HG02885 (cell line): ENCODE results near the gene OPN1SW.

Experiments used
- ATAC-seq: cut with Tn5 transposase; IDR thresholded peaks from one replicate; pipeline ENCODE4 v1.9.1; 2021; ENCODE audit warnings: mild to moderate bottlenecking; ENCODE audit not compliant: unreplicated experiment, poor library complexity

OPN1SW gene

DNA sequence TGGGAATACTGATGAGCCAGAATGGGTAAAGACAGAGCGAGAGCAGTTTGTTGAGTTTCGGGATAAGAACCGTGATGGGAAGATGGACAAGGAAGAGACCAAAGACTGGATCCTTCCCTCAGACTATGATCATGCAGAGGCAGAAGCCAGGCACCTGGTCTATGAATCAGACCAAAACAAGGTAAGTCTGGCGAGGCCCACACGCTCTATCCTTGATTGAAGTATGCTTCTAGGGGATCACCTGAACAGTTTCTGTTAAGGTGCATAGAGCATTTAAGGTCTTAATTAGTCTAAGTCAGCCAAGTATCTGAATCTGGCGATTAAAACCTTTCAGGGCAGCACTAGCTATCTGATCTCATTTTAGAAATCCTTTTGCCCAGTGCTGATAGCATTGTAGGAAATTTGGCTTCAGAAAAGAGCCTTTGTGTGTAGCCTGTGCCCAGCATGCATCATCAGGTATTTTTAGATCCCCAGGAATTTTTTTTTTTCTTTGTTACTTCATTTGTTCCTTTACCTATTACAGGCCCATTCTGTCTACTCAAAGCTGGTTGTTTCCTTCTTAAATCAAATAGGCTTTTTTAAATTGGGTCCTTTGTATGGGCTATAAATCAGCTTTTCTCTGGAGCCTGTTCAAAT lies 8.0 kb downstream of the OPN1SW start:
- ATAC-seq = no peak

DNA sequence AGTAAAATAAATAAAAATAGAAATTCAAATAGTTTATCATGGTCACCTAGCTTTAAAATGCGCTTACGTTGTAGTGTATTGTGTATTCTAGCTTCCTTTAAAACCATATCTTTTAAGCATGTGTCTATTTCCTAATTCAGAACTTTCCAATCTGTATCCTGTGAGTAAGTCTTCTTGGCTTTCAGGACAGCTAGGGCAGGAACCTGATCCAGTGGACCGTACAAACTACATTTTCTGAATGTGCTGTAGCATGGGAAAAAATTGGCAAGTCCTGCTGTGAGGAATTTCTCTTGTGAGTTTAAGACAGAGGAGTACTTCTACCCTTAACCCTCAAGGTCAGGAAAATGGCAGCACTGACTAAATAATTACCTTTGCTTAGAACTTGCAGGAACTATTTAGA lies 12.1 kb downstream of the OPN1SW start:
- no peak for ATAC-seq

DNA sequence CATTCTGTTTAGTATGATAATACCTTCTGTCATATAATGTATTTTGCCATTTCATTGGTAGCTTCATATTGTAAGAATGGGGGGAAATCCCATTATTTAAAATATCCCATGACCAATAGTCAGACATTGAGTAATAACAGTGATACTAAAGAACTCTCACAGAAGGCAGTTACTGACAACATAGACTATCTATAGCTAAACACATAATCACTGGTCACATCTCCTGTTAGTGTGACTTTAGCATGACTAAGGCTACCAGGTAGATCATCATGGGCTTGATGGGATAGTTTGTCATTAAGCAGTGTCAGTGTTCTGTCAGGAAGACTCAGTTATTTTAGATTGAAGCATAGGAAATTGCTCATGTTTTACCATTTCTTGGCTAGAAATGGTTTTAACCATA lies 16.4 kb downstream of the OPN1SW start:
- no peak for ATAC-seq

DNA sequence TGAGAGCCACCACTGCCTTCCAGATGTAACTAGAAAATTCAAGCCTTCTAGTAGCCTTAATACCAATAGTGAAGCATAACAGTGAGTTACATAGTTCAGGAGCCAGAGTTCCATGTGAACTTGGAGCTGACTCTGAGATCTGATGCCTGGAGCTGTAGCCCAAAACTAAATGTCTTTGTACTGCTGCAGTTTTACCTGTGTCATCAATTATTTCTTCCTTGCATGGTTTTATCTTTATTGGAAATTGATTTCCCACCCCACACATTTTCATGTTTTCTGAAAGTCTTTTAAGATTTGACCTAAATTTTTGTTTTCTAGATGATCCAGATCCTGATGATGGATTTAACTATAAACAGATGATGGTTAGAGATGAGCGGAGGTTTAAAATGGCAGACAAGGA lies 17.0 kb downstream of the OPN1SW start:
- ATAC-seq = no peak

DNA sequence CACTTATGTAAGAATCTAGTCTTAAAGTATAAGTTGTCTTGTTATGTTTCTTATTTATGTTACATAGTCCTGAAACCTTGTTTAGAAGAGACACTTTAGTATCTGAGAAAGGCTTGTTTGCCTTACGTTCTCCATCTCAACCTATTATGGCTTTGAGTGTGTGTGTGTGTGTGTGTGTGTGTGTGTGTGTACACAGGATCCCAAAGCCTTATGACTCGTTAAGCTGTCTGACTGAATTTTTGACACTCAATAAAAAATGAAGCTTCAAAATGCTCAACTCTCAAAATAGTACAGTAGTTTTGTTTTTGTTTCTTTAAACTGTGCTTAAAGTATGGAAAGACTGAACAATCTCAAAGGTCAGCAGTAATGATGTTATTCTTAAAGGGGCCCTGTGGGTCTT lies 18.4 kb downstream of the OPN1SW start:
- no peak for ATAC-seq

DNA sequence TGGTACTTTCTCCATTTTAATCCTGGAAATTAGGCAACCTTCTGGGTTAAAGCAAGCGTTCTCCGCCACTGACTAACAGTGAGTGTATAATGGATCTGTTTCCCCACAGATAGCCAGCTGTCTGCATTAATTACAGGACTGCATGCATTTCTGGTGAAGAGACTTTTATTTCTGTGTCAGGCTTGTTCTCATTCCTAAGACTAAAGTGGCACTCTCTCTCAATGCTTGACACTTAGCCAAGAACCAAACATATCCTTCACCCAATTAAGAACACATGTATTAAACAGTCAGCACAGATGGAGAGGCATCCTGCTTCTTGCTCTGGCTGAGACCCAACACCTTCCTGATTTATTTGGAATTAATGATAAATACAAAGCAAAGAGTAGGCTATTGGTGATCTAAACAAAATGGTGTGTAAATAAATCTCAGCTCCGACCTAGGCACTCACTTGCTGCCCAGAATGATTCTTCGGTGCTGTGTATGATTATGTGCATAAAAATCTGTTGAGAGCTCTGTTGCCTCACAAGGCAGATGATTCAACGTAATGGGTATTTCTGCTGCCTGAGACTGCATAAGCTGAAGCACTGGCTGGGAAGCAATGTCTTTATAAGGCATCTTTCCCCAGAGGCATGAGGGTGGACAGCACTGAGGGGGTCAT lies 19.6 kb downstream of the OPN1SW start:
- no peak for ATAC-seq

DNA sequence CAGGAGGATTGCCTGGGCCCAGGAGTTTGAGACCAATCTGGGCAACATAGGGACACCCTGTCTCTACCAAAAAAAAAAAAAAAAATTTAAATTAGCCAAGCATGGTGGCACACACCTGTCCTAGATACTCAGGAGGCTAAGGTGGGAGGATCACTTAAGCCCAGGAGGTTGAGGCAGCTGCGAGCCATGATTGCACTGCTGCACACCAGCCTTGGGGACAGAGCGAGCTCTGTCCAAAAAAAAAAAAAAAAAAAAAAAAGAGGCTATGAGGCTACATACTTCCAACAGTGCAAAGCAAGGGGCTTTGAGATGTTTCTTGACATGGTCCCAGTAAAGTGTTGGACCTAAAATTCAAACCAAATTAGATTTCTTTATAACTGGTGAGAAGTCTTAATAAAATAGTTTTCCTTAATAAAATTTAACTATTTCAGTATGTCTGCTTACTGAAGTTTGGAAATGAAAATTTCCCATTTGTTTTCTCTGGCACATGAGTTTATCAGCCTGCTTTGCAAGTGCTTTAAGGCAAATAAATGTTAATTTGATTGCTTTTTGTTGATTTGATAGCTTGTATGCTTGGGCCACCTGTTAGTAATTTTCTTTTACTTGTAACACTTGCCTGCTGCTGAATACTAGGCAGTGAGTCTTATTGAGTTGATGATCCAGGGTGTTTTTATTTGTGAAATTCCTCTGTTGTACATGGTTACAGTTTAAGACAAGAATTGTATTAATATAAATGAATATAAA lies 20.3 kb downstream of the OPN1SW start:
- ATAC-seq = no peak

DNA sequence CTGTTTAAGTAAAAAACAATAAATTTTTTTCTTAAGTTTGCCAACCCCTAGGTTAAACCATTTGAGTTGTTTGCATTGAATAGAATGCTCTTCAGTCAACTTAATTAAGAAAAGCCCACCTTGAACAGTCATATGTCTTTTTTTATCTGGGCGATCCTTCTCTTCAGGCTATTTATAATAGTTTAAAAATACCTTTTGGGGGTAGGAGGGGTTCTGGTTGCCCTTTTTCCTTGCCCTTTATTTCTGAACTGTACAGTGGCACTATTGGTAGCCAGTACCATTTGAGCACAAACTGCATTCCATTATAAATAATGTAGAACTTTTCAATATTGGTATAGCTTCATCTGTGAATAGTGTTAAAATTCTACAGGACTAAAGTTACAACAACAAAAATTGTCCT lies 23.3 kb downstream of the OPN1SW start:
- no peak for ATAC-seq

DNA sequence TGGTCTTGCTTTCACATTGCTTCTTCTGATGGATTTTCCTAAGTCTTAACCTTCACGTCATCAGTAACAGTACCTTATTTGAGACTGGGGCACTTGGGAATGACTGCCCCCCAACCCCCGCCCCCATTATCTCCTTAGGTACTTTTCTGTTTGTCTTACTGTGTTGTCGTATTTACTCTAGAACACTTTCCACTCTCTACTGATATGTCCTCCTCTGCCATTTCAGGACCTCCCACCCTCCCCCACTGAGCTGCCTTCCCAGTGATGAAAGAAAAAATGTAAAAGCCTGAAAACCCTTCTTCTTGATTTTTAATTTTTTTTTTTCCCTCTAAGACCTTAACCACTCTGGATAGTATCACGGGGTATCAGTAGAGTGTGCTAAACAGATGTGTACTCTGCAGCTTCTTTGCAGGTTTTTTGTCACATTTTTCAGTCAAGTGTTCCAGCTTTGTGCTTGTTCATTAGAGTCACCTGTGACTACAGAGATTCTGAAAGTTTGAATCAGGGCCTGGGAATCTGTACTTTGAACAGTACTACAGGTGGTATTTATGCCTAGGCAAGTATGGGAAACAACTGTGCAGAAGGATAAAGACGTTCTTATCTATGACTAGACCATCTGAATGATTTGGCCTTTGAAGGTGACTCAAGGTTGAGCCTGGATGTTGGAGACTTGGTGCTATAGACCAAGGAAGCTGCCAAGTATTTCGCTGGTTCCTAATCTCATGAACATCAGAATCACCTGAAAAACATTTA lies 28.1 kb downstream of the OPN1SW start:
- ATAC-seq = no peak

DNA sequence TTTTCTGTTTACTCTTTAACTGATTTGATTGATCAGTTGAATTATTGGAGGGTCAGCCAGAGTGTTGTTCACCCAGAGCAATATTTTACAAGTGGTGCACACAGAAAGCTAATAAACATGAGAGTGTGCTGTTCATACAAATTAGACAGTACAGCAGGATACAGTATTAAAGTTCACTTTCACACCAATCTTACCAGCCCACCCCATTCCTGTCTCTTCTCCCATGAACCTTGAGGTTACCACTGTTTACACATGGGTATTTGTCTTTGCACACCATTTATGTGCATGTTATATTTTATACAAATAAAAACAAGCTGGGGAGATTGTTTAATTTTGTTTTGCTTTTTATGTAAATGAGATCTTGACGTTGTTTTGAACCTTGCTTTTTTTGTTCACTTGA lies 29.9 kb downstream of the OPN1SW start:
- ATAC-seq = no peak

DNA sequence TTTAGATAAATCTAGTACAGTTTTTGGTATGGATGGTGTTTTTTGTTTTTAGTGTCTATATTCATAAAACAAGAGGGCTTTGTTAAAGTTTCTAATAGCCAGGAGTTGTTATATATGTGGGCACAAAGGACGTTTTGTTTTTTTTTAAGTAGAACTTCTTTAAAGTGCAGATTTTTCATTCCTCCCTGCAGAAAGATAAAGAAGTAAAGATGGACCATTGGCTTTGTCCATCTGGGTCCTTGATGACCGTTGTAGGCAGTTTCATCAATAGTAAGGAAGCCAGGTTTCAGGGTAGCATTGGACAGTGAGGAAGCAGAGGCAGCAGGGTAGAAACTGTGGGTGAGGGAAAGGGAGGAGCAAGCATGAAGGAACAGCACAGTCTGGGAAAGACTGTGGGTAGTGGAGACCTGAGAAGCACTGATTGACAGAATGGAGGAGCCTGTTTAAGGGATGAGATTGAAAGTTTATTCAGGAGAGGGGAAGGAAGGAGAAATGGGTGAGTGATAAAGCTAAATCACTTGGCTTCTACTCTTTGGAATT lies 31.2 kb downstream of the OPN1SW start:
- no peak for ATAC-seq

DNA sequence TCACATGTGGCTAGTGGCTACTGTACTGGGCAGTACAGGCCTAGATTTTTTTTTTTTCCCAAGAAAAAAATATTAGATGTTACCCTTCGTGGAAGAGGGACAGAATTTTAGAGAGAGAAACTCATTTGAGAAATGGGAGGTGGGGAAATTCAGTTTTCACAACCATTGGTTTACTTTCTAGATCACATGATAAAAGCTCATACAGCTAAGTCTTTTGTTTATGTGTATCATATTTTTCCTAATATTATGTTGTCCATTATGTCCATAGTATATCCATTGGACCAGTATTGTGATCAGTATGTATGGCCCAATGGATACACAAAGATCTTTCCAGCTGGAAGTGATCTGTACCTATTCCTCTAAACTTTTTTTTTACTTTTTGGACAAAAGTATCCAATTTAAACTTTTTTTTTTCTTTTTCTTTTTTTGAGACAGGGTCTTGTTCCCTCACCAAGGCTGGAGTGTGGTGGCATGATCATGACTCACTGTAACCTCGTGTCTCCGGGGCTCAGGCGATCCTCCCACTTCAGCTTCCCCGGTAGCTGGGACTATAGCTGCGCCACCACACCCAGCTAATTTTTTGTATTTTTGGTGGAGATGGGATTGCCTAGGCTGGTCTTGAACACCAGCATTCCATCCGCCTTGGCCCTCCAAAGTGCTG lies 32.4 kb downstream of the OPN1SW start:
- ATAC-seq = no peak

DNA sequence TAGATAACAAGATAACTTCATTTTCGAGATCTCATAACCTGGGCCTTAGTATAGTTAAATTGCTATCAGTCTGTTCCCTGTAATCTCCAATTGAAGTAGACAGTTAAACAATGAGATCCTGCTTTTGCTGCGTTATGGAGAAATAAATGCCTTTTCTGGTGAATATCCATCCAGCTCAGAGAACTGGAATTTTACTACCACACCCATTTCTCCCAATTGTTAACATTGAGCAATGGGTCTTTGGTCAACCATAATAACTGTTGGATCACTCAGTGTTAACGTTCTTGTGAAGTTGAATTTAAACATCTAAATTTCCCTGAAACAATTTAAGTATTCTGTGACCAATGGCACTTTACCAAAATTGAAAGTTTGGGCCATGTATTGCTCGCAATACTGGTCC lies 33.4 kb downstream of the OPN1SW start:
- no peak for ATAC-seq

DNA sequence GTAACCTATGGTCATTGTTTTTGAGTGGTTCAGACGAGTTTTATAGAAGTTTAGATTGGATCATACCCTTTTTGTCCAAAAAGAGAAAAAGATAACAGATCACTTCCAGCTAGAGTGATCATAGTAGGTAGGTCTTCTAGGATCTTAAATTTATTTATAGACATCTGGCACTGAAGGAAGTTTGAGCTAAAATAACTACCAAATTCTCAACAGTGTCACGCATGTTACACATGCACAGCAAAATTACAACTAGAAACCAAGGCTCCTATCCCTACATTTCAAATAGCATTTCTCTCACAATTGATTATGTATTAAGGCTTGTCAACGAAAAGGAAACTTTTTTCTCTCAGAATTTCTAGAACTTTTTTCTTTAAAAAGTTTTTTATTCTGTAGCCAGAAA lies 34.1 kb downstream of the OPN1SW start:
- ATAC-seq = no peak

DNA sequence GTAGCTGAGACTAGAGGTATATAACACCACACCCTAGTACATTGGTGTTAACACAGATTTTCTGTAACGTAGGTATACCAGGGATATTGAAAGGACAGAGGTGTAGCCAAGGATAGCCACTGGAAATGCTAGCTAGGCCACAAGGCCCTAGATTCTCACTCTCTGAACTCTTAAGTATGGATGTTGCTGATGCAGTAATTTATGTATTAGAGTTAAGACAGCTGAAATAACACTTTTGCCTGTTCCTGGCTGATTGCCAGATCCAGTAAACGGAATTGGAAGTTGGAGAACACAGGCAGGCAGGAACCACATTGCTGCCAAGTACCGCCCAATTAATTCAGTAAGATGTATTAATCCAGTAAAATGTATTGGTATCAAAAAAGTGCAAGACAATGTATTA lies 34.6 kb downstream of the OPN1SW start:
- ATAC-seq = no peak

DNA sequence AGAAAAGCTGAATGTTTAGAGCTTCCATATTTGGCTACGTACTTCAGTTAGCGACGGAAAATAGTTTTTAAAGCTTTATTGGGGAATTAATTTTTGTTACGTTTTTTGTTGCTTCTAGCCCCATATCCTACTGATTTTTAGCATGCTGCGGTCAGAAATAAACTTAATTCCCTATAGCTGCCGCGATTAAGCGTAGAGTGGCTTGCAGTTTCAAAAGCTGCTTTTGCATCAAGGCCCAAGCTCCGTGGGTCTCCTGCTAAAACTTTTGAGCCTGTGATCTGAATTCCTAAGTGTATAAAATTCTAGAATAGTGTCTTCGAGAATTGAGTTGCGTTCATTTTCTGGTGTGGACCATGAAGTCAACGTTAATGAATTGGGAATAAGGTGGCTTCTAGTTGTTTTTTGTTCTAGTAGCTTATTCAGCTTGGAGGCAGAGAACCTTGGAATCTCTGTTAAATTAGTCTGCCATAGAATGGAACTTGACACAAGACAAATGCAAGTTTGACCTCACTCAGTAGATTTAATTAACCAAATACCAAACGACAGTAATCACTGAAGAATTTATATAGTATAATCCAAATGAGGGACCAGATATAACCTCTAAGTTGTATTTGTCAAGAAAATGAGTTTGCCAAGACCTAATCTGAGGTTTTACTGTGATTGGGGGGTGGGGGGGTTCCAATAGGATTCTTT lies 35.5 kb downstream of the OPN1SW start:
- ATAC-seq = no peak

DNA sequence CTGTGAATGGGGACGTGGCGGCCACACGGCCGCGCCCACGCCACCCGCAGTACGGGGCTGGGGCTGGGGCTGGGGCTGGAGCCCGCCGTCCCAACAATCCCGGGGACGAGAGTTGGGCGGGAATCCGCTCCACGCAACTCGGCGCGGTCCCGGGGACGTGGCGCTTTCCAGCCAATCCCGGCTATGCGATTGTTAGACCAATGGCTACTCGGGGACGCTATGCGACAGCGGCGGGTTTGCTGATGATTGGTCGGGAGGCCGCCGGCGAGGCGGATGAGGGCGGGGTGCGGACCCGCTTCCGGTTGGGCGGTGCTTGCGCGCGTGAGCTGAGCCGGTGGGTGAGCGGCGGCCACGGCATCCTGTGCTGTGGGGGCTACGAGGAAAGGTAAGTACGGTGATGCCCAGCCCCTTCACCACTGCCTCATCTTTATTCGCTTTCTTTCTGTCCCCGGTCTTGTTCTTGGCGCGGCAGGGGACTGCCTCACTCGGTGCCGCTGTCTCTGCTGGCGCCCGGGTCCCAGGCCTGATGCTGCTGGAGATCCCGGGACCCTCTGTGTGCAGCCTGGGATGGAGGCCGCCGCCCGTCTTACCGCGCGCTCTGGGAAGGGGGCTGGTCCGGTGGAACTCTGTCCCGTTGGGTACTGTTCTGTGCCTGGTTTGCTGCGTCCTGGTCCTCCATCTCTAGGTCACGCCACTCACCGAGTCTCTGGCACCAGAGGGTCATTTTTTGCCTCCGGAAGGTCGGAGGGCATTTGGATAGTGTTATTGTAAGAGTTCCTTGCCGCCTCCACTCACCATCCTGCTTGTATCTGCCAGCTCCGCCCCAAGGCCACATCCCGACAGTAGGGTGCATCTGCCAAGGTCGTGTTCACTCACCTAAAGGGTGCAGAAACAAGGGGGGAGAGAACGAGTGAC lies 36.3 kb downstream of the OPN1SW start, which contains the start of gene CALU:
Gene CALU (plus strand): TSS at position 312 of the 915 bp plus-strand sequence. CDS start 9,225 bp downstream, outside the sequence.
- peak; percentile 99 for ATAC-seq

DNA sequence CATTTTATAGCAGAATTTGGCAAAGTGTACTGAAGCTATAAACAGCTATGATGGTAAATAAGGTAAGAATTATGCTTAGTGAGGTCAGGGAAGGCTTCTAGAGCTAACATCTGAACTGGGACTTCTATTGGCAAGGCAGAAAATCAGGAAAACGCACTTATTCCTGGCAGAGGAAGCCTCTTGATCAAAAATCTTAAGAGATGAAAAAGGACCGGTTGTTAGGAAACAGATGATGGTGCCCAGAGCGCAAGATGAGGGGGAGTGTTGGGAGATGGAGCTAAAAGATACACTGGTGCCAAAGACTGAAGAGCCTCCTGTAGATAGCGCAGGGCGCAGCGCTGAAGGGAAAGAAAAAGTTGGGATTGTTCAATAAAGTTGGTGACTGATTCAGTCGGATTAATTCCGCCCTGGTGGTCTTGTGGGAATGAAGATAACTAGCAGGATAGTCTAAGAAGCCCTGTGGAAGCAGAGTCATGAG lies 37.0 kb downstream of the OPN1SW start:
- peak; percentile 1 for ATAC-seq
